Measurements from ENCODE around the gene PLEKHA5. TPM values are rescaled to one million over a fixed set of nuclear protein-coding genes. Genes with fewer than 3 reads are reported as not detected.
"Not testable (repeated sequence)": the region's sequence is repeated elsewhere in the genome, so short reads cannot be mapped to it uniquely, and the experiment has no call there.

The PLEKHA5 gene
- total RNA-seq, 1 donor from 2014 or later = 232 TPM

GRCh38 chr12:19166387-19166786, 36.9 kb downstream of the PLEKHA5 start:
- H3K4me1 Mint-ChIP-seq (ENCODE audit: low read depth) = peaks cover 65% of the 10 kb centered on the region
- H3K4me3 Mint-ChIP-seq (ENCODE audit: low read depth) = no peak overlapping the region
- H3K27ac Mint-ChIP-seq = no peak overlapping the region
- no peaks in the 10 kb centered on the region for H3K27me3 Mint-ChIP-seq
- TF ChIP-seq CTCF (IDR thresholded peaks at IDR 0.05; ENCODE audit: unreplicated experiment) = no peak
- peaks cover 6% of the 10 kb centered on the region for H3K9me3 Mint-ChIP-seq (ENCODE audit: low read depth)
- no peak for DNase-seq (ENCODE audit: low spot score, unreplicated experiment)
- peaks cover 24% of the 10 kb centered on the region for H3K36me3 Mint-ChIP-seq (ENCODE audit: insufficient read depth)

- Mint-ChIP-seq H3K36me3 (ENCODE audit: insufficient read depth) (peaks cover 22% of the 10 kb centered on the region), H3K4me3 (ENCODE audit: low read depth) (no peak overlapping the region), H3K9me3 (ENCODE audit: low read depth) (peaks cover 6% of the 10 kb centered on the region), H3K27me3 (no peaks in the 10 kb centered on the region), H3K4me1 (ENCODE audit: low read depth) (peaks cover 62% of the 10 kb centered on the region), H3K27ac (peak overlapping the region; percentile 11)
- no peak for TF ChIP-seq CTCF (IDR thresholded peaks at IDR 0.05; ENCODE audit: unreplicated experiment)
- DNase-seq (ENCODE audit: low spot score, unreplicated experiment) = no peak
Measured at GRCh38 chr12:19166956-19167355, 37.4 kb downstream of the PLEKHA5 start.

GRCh38 chr12:19167708-19168107, 38.2 kb downstream of the PLEKHA5 start:
- no peak for DNase-seq (ENCODE audit: low spot score, unreplicated experiment)
- peaks cover 26% of the 10 kb centered on the region for H3K36me3 Mint-ChIP-seq (ENCODE audit: insufficient read depth)
- H3K27me3 Mint-ChIP-seq = no peaks in the 10 kb centered on the region
- no peak for TF ChIP-seq CTCF (IDR thresholded peaks at IDR 0.05; ENCODE audit: unreplicated experiment)
- peaks cover 6% of the 10 kb centered on the region for H3K9me3 Mint-ChIP-seq (ENCODE audit: low read depth)
- H3K4me1 Mint-ChIP-seq (ENCODE audit: low read depth) = peaks cover 57% of the 10 kb centered on the region
- no peak overlapping the region for H3K27ac Mint-ChIP-seq
- H3K4me3 Mint-ChIP-seq (ENCODE audit: low read depth) = no peak overlapping the region

GRCh38 chr12:19168644-19169043, 39.1 kb downstream of the PLEKHA5 start:
- Mint-ChIP-seq H3K27me3 (no peaks in the 10 kb centered on the region), H3K36me3 (ENCODE audit: insufficient read depth) (peaks cover 26% of the 10 kb centered on the region), H3K9me3 (ENCODE audit: low read depth) (peaks cover 3% of the 10 kb centered on the region), H3K4me3 (ENCODE audit: low read depth) (no peak overlapping the region), H3K27ac (no peak overlapping the region), H3K4me1 (ENCODE audit: low read depth) (peaks cover 53% of the 10 kb centered on the region)
- no peak for DNase-seq (ENCODE audit: low spot score, unreplicated experiment)
- TF ChIP-seq CTCF (IDR thresholded peaks at IDR 0.05; ENCODE audit: unreplicated experiment) = no peak

- Mint-ChIP-seq H3K36me3 (ENCODE audit: insufficient read depth) (peaks cover 22% of the 10 kb centered on the region), H3K9me3 (ENCODE audit: low read depth) (no peaks in the 10 kb centered on the region), H3K4me3 (ENCODE audit: low read depth) (no peak overlapping the region), H3K27me3 (no peaks in the 10 kb centered on the region), H3K27ac (no peak overlapping the region), H3K4me1 (ENCODE audit: low read depth) (peaks cover 49% of the 10 kb centered on the region)
- no peak for DNase-seq (ENCODE audit: low spot score, unreplicated experiment)
- TF ChIP-seq CTCF (IDR thresholded peaks at IDR 0.05; ENCODE audit: unreplicated experiment) = no peak
Measured at GRCh38 chr12:19169222-19169621, 39.7 kb downstream of the PLEKHA5 start.

- Mint-ChIP-seq H3K36me3 (ENCODE audit: insufficient read depth) (peaks cover 22% of the 10 kb centered on the region), H3K4me1 (ENCODE audit: low read depth) (peaks cover 41% of the 10 kb centered on the region)
- H3K9me3 Mint-ChIP-seq (ENCODE audit: low read depth); H3K4me3 Mint-ChIP-seq (ENCODE audit: low read depth); H3K27me3 Mint-ChIP-seq; DNase-seq (ENCODE audit: low spot score, unreplicated experiment); H3K27ac Mint-ChIP-seq: not testable (repeated sequence)
Measured at GRCh38 chr12:19170286-19170685, 40.8 kb downstream of the PLEKHA5 start.
